A549 treated with AZD9567 at 1 μM for 4 hours (cell line): ENCODE measurements around the gene SH3RF2. TPM values are rescaled to one million over a fixed set of nuclear protein-coding genes. Genes with fewer than 3 reads are reported as not detected.

ENCODE experiments used
- total RNA-seq: library from RNA; stranded (reverse); fragments of 200-300 nt; extraction: Qiagen RNA extraction; gene quantifications from 5 replicates; pipeline ENCODE4 v1.2.3, GENCODE V29; 2022; ENCODE audit not compliant: insufficient read depth

Gene SH3RF2
- total RNA-seq, result 1.7 to 2.3 TPM (median 1.8 TPM) in 5 replicates

GRCh38 chr5:145936401-145937131 is at the start of gene SH3RF2:
SH3RF2 (plus strand) TSS chr5:145936578; CDS start chr5:145937929, 1,351 bp downstream.

GRCh38 chr5:146105477-146105876 is 169.1 kb downstream of the SH3RF2 start, which contains the start of gene PLAC8L1:
PLAC8L1 (minus strand) TSS chr5:146105577; CDS start chr5:146104311, 1,266 bp downstream.

Other genes starting within 250 kb of the SH3RF2 start
- gene PRELID2, start 101.2 kb upstream of the SH3RF2 start, total RNA-seq, result 7.1 to 8.8 TPM (median 7.3 TPM) in 5 replicates
- not detected in 5 replicates for gene GRXCR2, start 63.6 kb upstream of the SH3RF2 start, total RNA-seq
- gene PLAC8L1, start 169.0 kb downstream of the SH3RF2 start, total RNA-seq, result 0.21 to 0.24 TPM in 2 of 5 replicates, not detected in the others
- 46.3 to 59.2 TPM (median 51.3 TPM) in 5 replicates for gene LARS1, start 246.1 kb downstream of the SH3RF2 start, total RNA-seq